Glutamatergic neuron (in vitro differentiated cells): Measurements from ENCODE around the gene ZNF483. TPM values are rescaled to one million over a fixed set of nuclear protein-coding genes. Genes with fewer than 3 reads are reported as not detected.

Experiments
- DNase-seq: peaks from one replicate; pipeline ENCODE4 v3.0.0; 2022
- H3K27ac Mint-ChIP-seq: one replicate; pipeline ENCODE4 v1.8.0; 2020; ENCODE audit warnings: mild to moderate bottlenecking, mixed read lengths, inconsistent platforms; ENCODE audit not compliant: unreplicated experiment
- H3K27me3 Mint-ChIP-seq: one replicate; pipeline ENCODE4 v1.8.0; 2020; ENCODE audit warnings: mild to moderate bottlenecking, moderate library complexity, mixed read lengths, inconsistent platforms; ENCODE audit not compliant: unreplicated experiment
- H3K36me3 Mint-ChIP-seq: one replicate; pipeline ENCODE4 v1.8.0; 2020; ENCODE audit warnings: mild to moderate bottlenecking, mixed read lengths, inconsistent platforms; ENCODE audit not compliant: unreplicated experiment
- H3K4me1 Mint-ChIP-seq: one replicate; pipeline ENCODE4 v1.8.0; 2020; ENCODE audit warnings: mild to moderate bottlenecking, low read depth, mixed read lengths, inconsistent platforms; ENCODE audit not compliant: unreplicated experiment
- H3K4me3 Mint-ChIP-seq: one replicate; pipeline ENCODE4 v1.8.0; 2020; ENCODE audit warnings: mild to moderate bottlenecking, mixed read lengths, inconsistent platforms; ENCODE audit not compliant: unreplicated experiment
- H3K9me3 Mint-ChIP-seq: one replicate; pipeline ENCODE4 v1.8.0; 2020; ENCODE audit warnings: mild to moderate bottlenecking, moderate library complexity, mixed read lengths, inconsistent platforms; ENCODE audit not compliant: unreplicated experiment
- CTCF ChIP-seq: fragments of 200-600 bp; sonication (generic); IDR thresholded peaks from one replicate; pipeline ENCODE4 v1.5.0; 2021; ENCODE audit not compliant: partially characterized antibody, unreplicated experiment
- total RNA-seq: library from RNA; stranded (reverse); fragmentation: NEBNext Ultra II Directional; extraction: Animal tissue kit (Norgen Biotek cat#: 25700); gene quantifications from one replicate; pipeline ENCODE4 v1.2.1, GENCODE V29; 2021; ENCODE audit not compliant: unreplicated experiment

The ZNF483 gene
- total RNA-seq, 1 donor from 2014 or later = 6.5 TPM

- no peak for DNase-seq
- Mint-ChIP-seq H3K27ac (no peak overlapping the region), H3K27me3 (no peaks in the 10 kb centered on the region), H3K9me3 (peaks cover 3% of the 10 kb centered on the region), H3K36me3 (no peaks in the 10 kb centered on the region), H3K4me3 (no peak overlapping the region), H3K4me1 (no peaks in the 10 kb centered on the region)
- no peak for TF ChIP-seq CTCF
Measured at GRCh38 chr9:111516061-111516465, 8.9 kb upstream of the ZNF483 start.

GRCh38 chr9:111524731-111525055 lies 286 bp upstream of the ZNF483 start:
- no peak for TF ChIP-seq CTCF
- no peak overlapping the region for H3K27ac Mint-ChIP-seq
- peak overlapping the region; percentile 95 for H3K4me3 Mint-ChIP-seq
- DNase-seq = no peak
- peaks cover 7% of the 10 kb centered on the region for H3K27me3 Mint-ChIP-seq
- H3K9me3 Mint-ChIP-seq = peaks cover 7% of the 10 kb centered on the region
- H3K36me3 Mint-ChIP-seq = no peaks in the 10 kb centered on the region
- H3K4me1 Mint-ChIP-seq = no peaks in the 10 kb centered on the region

GRCh38 chr9:111527347-111527746 lies 2.4 kb downstream of the ZNF483 start:
- H3K27me3 Mint-ChIP-seq = peaks cover 7% of the 10 kb centered on the region
- no peak overlapping the region for H3K4me3 Mint-ChIP-seq
- peaks cover 7% of the 10 kb centered on the region for H3K9me3 Mint-ChIP-seq
- no peaks in the 10 kb centered on the region for H3K4me1 Mint-ChIP-seq
- no peak for DNase-seq
- no peaks in the 10 kb centered on the region for H3K36me3 Mint-ChIP-seq
- no peak for TF ChIP-seq CTCF
- no peak overlapping the region for H3K27ac Mint-ChIP-seq

GRCh38 chr9:111529787-111530186 lies 4.8 kb downstream of the ZNF483 start:
- no peak overlapping the region for H3K27ac Mint-ChIP-seq
- DNase-seq = no peak

GRCh38 chr9:111531716-111532115 lies 6.7 kb downstream of the ZNF483 start:
- Mint-ChIP-seq H3K27me3 (no peaks in the 10 kb centered on the region), H3K36me3 (peaks cover 15% of the 10 kb centered on the region), H3K27ac (no peak overlapping the region), H3K4me1 (no peaks in the 10 kb centered on the region), H3K9me3 (peaks cover 4% of the 10 kb centered on the region), H3K4me3 (no peak overlapping the region)
- DNase-seq = no peak
- no peak for TF ChIP-seq CTCF

More at GRCh38 chr9:111529787-111530186, 4.8 kb downstream of the ZNF483 start:
- Mint-ChIP-seq H3K36me3 (peaks cover 7% of the 10 kb centered on the region), H3K27me3 (peaks cover 2% of the 10 kb centered on the region), H3K4me1 (no peaks in the 10 kb centered on the region), H3K4me3 (no peak overlapping the region), H3K9me3 (peaks cover 5% of the 10 kb centered on the region)
- no peak for TF ChIP-seq CTCF
